Measurements from ENCODE around the gene GNB2. TPM values are rescaled to one million over a fixed set of nuclear protein-coding genes. Genes with fewer than 3 reads are reported as not detected.
"Not testable (repeated sequence)": the region's sequence is repeated elsewhere in the genome, so short reads cannot be mapped to it uniquely, and the experiment has no call there.

Gene GNB2
- polyA plus RNA-seq, 1 donor (not counting 4 experiments of a cell fraction or from before 2014, with no cell fraction given), result 87.2 TPM

DNA sequence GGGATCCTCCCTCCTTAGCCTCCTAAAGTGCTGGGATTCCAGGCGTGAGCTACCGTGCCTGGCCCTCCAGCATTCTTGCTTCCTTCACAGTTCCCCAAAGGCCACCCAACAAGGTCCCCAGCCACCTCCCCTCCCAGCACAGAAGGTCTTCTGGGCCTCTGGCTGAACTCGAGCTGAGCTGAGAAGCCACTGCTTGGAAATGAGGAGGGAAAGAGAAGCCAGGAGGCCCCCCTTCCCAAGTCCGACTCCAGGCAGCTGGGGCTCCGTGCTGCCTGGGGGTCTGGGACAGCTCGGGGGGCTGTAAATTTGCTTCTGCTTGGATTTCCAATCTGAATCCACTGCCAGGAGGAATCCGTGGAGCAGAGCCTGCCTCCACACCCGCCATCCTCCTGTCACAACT lies 41.2 kb downstream of the GNB2 start:
- H2AFZ ChIP-seq (ENCODE audit: control insufficient read depth, low read length), result no peak overlapping the region
- H3K79me2 ChIP-seq (ENCODE audit: control insufficient read depth, insufficient read depth, low read length), result no peaks in the 10 kb centered on the region
- no peak overlapping the region for H3K9ac ChIP-seq (ENCODE audit: control insufficient read depth, extremely low read depth, insufficient read depth, low read length)
- H3K36me3 ChIP-seq (ENCODE audit: control insufficient read depth in 2 of 2, extremely low read depth in 1 of 2, insufficient read depth in 2 of 2, low read length in 2 of 2), result no peaks in the 10 kb centered on the region
- H3K27ac ChIP-seq (ENCODE audit: control insufficient read depth, insufficient read depth, low read length), result no peak overlapping the region
- H3K9me1 ChIP-seq (ENCODE audit: control insufficient read depth, extremely low read depth, insufficient read depth, low read length), result no peaks in the 10 kb centered on the region
- TF ChIP-seq, protein P1, sequence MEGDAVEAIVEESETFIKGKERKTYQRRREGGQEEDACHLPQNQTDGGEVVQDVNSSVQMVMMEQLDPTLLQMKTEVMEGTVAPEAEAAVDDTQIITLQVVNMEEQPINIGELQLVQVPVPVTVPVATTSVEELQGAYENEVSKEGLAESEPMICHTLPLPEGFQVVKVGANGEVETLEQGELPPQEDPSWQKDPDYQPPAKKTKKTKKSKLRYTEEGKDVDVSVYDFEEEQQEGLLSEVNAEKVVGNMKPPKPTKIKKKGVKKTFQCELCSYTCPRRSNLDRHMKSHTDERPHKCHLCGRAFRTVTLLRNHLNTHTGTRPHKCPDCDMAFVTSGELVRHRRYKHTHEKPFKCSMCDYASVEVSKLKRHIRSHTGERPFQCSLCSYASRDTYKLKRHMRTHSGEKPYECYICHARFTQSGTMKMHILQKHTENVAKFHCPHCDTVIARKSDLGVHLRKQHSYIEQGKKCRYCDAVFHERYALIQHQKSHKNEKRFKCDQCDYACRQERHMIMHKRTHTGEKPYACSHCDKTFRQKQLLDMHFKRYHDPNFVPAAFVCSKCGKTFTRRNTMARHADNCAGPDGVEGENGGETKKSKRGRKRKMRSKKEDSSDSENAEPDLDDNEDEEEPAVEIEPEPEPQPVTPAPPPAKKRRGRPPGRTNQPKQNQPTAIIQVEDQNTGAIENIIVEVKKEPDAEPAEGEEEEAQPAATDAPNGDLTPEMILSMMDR (optimal IDR thresholded peaks at IDR 0.05 in 1 of 3, IDR thresholded peaks at IDR 0.05 in 1 of 3, conservative IDR thresholded peaks at IDR 0.05 in 1 of 3; ENCODE audit: extremely low read depth in 1 of 3, insufficient read depth in 2 of 3, low read length in 3 of 3), result no peak
- TF ChIP-seq EZH2 (IDR thresholded peaks at IDR 0.05; ENCODE audit: low read length), result no peak
- FAIRE-seq (no peak), DNase-seq (ENCODE audit: low read depth, low spot score) (no peak)
- H3K9me3 ChIP-seq (ENCODE audit: control insufficient read depth, low read depth, low read length), result no peaks in the 10 kb centered on the region
- no peaks in the 10 kb centered on the region for H4K20me1 ChIP-seq (ENCODE audit: control insufficient read depth, extremely low read depth, insufficient read depth, low read length)
- no peaks in the 10 kb centered on the region for H3K4me1 ChIP-seq (ENCODE audit: control insufficient read depth, extremely low read depth, insufficient read depth, low read length)
- dilution Hi-C loops (cut with MboI; ENCODE audit: extremely low pct_ligation_motif_present, low sequenced_read_pairs), result loop anchor here (10.0 kb wide), 1 partner anchor 130 kb away; no protein-coding TSS in a partner anchor
- no peaks in the 10 kb centered on the region for H3K27me3 ChIP-seq (ENCODE audit: control insufficient read depth, extremely low read depth, insufficient read depth, low read length)
- H3K4me2 ChIP-seq (ENCODE audit: control insufficient read depth, extremely low read depth, insufficient read depth, low read depth, low read length), result no peak overlapping the region
- H3K4me3 ChIP-seq (ENCODE audit: control insufficient read depth in 2 of 3, extremely low read depth in 1 of 3, insufficient read depth in 2 of 3, low read depth in 1 of 3, low read length in 3 of 3), result no peak overlapping the region

DNA sequence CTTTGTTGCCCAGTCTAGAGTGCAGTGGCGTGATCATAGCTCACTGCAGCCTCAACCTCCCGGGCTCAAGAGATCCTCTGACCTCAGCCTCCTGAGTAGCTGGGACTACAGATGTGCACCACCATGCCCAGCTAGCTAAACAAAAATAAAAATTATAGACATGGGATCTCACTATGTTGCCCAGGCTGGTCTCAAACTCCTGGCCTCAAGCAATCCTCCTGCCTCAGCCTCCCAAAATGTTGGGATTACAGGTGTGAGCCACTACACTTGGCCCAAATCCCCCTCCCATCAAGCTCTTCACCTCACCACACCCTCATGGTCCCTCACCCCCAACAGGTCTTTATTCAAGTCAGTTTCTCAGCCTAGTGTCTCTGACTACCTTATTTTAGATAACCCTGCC lies 43.5 kb downstream of the GNB2 start:
- not testable (repeated sequence) for FAIRE-seq; H3K36me3 ChIP-seq (ENCODE audit: control insufficient read depth in 2 of 2, extremely low read depth in 1 of 2, insufficient read depth in 2 of 2, low read length in 2 of 2); H3K27ac ChIP-seq (ENCODE audit: control insufficient read depth, insufficient read depth, low read length); H3K9me1 ChIP-seq (ENCODE audit: control insufficient read depth, extremely low read depth, insufficient read depth, low read length); H3K9ac ChIP-seq (ENCODE audit: control insufficient read depth, extremely low read depth, insufficient read depth, low read length); H3K79me2 ChIP-seq (ENCODE audit: control insufficient read depth, insufficient read depth, low read length); H3K4me3 ChIP-seq (ENCODE audit: control insufficient read depth in 2 of 3, extremely low read depth in 1 of 3, insufficient read depth in 2 of 3, low read depth in 1 of 3, low read length in 3 of 3); H3K9me3 ChIP-seq (ENCODE audit: control insufficient read depth, low read depth, low read length); H4K20me1 ChIP-seq (ENCODE audit: control insufficient read depth, extremely low read depth, insufficient read depth, low read length); H2AFZ ChIP-seq (ENCODE audit: control insufficient read depth, low read length); H3K4me2 ChIP-seq (ENCODE audit: control insufficient read depth, extremely low read depth, insufficient read depth, low read depth, low read length); DNase-seq (ENCODE audit: low read depth, low spot score); H3K4me1 ChIP-seq (ENCODE audit: control insufficient read depth, extremely low read depth, insufficient read depth, low read length)
- dilution Hi-C loops (cut with MboI; ENCODE audit: extremely low pct_ligation_motif_present, low sequenced_read_pairs), result loop anchor here (10.0 kb wide), 1 partner anchor 128 kb away; no protein-coding TSS in a partner anchor
- H3K27me3 ChIP-seq (ENCODE audit: control insufficient read depth, extremely low read depth, insufficient read depth, low read length), result peaks cover 17% of the 10 kb centered on the region
